ENCODE results near the gene PKLR. TPM values are rescaled to one million over a fixed set of nuclear protein-coding genes. Genes with fewer than 3 reads are reported as not detected.
"Not testable (repeated sequence)": the region's sequence is repeated elsewhere in the genome, so short reads cannot be mapped to it uniquely, and the experiment has no call there.

The PKLR gene
- total RNA-seq, 1 donor from 2014 or later: not detected

GRCh38 chr1:155318082-155318481 is 16.8 kb upstream of the PKLR start:
- DNase-seq (ENCODE audit: low spot score): no peak

GRCh38 chr1:155316922-155317321 is 15.7 kb upstream of the PKLR start:
- no peak for DNase-seq (ENCODE audit: low spot score)

- no peak for DNase-seq (ENCODE audit: low spot score)
Measured at GRCh38 chr1:155313261-155313660, 12.0 kb upstream of the PKLR start.

- DNase-seq (ENCODE audit: low spot score): no peak
Measured at GRCh38 chr1:155309423-155310021, 8.3 kb upstream of the PKLR start.

GRCh38 chr1:155308493-155309422 is 7.5 kb upstream of the PKLR start, which contains the start of gene FDPS:
TSS of gene FDPS (plus strand) at chr1:155308866. CDS start at chr1:155309790, 924 bp downstream.
- peak; percentile 99 for DNase-seq (ENCODE audit: low spot score)

- DNase-seq (ENCODE audit: low spot score): no peak
Measured at GRCh38 chr1:155307247-155307740, 6.1 kb upstream of the PKLR start.

- DNase-seq (ENCODE audit: low spot score): no peak
Measured at GRCh38 chr1:155305881-155306391, 4.7 kb upstream of the PKLR start.

GRCh38 chr1:155304558-155305063 is 3.4 kb upstream of the PKLR start:
- DNase-seq (ENCODE audit: low spot score): no peak

GRCh38 chr1:155300553-155301329 is 497 bp downstream of the PKLR start:
- DNase-seq (ENCODE audit: low spot score): no peak

- DNase-seq (ENCODE audit: low spot score): no peak
Measured at GRCh38 chr1:155300024-155300423, 1.2 kb downstream of the PKLR start.

GRCh38 chr1:155297384-155297783 is 3.9 kb downstream of the PKLR start:
- no peak for DNase-seq (ENCODE audit: low spot score)

- no peak for DNase-seq (ENCODE audit: low spot score)
Measured at GRCh38 chr1:155296661-155297060, 4.6 kb downstream of the PKLR start.

GRCh38 chr1:155295942-155296267 is 5.3 kb downstream of the PKLR start:
- no peak for DNase-seq (ENCODE audit: low spot score)

- no peak for DNase-seq (ENCODE audit: low spot score)
Measured at GRCh38 chr1:155295183-155295941, 5.9 kb downstream of the PKLR start.

GRCh38 chr1:155294520-155295182 is 6.6 kb downstream of the PKLR start:
- DNase-seq (ENCODE audit: low spot score): no peak

GRCh38 chr1:155293086-155293749 is 8.0 kb downstream of the PKLR start:
- no peak for DNase-seq (ENCODE audit: low spot score)

GRCh38 chr1:155291006-155291405 is 10.2 kb downstream of the PKLR start:
- not testable (repeated sequence) for DNase-seq (ENCODE audit: low spot score)

- no peak for DNase-seq (ENCODE audit: low spot score)
Measured at GRCh38 chr1:155287987-155288543, 13.2 kb downstream of the PKLR start.

- no peak for DNase-seq (ENCODE audit: low spot score)
Measured at GRCh38 chr1:155286544-155286943, 14.7 kb downstream of the PKLR start.

- DNase-seq (ENCODE audit: low spot score): no peak
Measured at GRCh38 chr1:155285631-155286044, 15.6 kb downstream of the PKLR start.

All from ureter (tissue), 1 donor.